Measurements from ENCODE around the gene TP53TG5. TPM values are rescaled to one million over a fixed set of nuclear protein-coding genes. Genes with fewer than 3 reads are reported as not detected.
A peak's percentile ranks its signal among the peaks of the same experiment; 100 is the strongest.

Gene TP53TG5
- total RNA-seq, 4 donors from 2014 or later: not detected

GRCh38 chr20:45323731-45324130 lies 54.4 kb downstream of the TP53TG5 start:
- DNase-seq (peak; percentile 63 to 68), ATAC-seq (peak; percentile 75 to 89)
- intact Hi-C loops (cut with DNase I; ENCODE audit: low total_unique reads): loop anchor here (1.0 to 2.0 kb wide), 7 partner anchors 17 to 114 kb away; partner anchors contain the start of genes PIGT and SYS1
- Histone ChIP-seq H3K9me3 (no peaks in the 10 kb centered on the region), H3K4me1 (no peaks in the 10 kb centered on the region), H3K4me3 (no peak overlapping the region), H3K36me3 (peaks cover 0 to 30% of the 10 kb centered on the region in 2 donors), H3K27me3 (no peaks in the 10 kb centered on the region), H3K27ac (peak overlapping the region; percentile 90 to 100 (median 92))
- in situ Hi-C loops (cut with MboI; ENCODE audit: low sequenced_read_pairs in 4 of 4): loop anchor here in 2 of 4 donors (5.0 kb wide), 3 partner anchors 49 to 449 kb away; no protein-coding TSS in a partner anchor
- TF ChIP-seq POLR2A (IDR thresholded peaks at IDR 0.05) (peak in 1 of 2 donors; percentile 70), CTCF (IDR thresholded peaks at IDR 0.05 in 4 of 5, conservative IDR thresholded peaks at IDR 0.05 in 1 of 5) (no peak)

- no peaks in the 10 kb centered on the region for H3K27me3 ChIP-seq
- peaks cover 0 to 23% of the 10 kb centered on the region in 2 donors for H3K36me3 ChIP-seq
- H3K4me3 ChIP-seq: no peak overlapping the region
- peak overlapping the region; percentile 90 to 100 (median 92) for H3K27ac ChIP-seq
- no peaks in the 10 kb centered on the region for H3K4me1 ChIP-seq
- intact Hi-C loops (cut with DNase I; ENCODE audit: low total_unique reads): loop anchor here (1.0 to 2.0 kb wide), 6 partner anchors 35 to 114 kb away; partner anchors contain the start of genes PIGT and SYS1
- in situ Hi-C loops (cut with MboI; ENCODE audit: low sequenced_read_pairs in 4 of 4): loop anchor here in 2 of 4 donors (5.0 kb wide), 3 partner anchors 49 to 449 kb away; no protein-coding TSS in a partner anchor
- peak; percentile 95 to 98 for DNase-seq
- TF ChIP-seq CTCF (IDR thresholded peaks at IDR 0.05 in 4 of 5, conservative IDR thresholded peaks at IDR 0.05 in 1 of 5) (peak; percentile 53 to 69 (median 60)), POLR2A (IDR thresholded peaks at IDR 0.05) (no peak)
- ATAC-seq: peak; percentile 84 to 89
- H3K9me3 ChIP-seq: no peaks in the 10 kb centered on the region
Observed at GRCh38 chr20:45322952-45323383, 55.2 kb downstream of the TP53TG5 start.

Small RNA genes within 50 kb of the gene (microRNA-seq; reads per million reads assigned to microRNA genes)
- gene MIR6812 (ENCODE audit: borderline replicate concordance in 2 of 2): 0 reads per million in 2 donors

Other genes with a start within 250 kb of the TP53TG5 start
- gene PI3, start 203.4 kb downstream of the TP53TG5 start, total RNA-seq: 1 to 10 TPM in 1 of 4 donors, not detected in 3; 1.4 TPM
- gene SEMG1, start 171.3 kb downstream of the TP53TG5 start, total RNA-seq: not detected
- gene SEMG2, start 157.0 kb downstream of the TP53TG5 start, total RNA-seq: not detected
- 1,000 to 10,000 TPM in 1 of 4 donors, 100 to 1,000 TPM in 3; 194 to 1,792 (median 504) TPM for gene SLPI, start 123.8 kb downstream of the TP53TG5 start, total RNA-seq
- gene RBPJL, start 71.5 kb downstream of the TP53TG5 start, total RNA-seq: not detected
- gene MATN4, start 70.0 kb downstream of the TP53TG5 start, total RNA-seq: not detected
- gene SDC4, start 29.9 kb downstream of the TP53TG5 start, total RNA-seq: 100 to 1,000 TPM in 2 of 4 donors, 10 to 100 TPM in 2; 50.4 to 168 (median 97.8) TPM
- gene SYS1, start 15.2 kb downstream of the TP53TG5 start, total RNA-seq: 10 to 100 TPM; 34.0 to 59.5 (median 43.7) TPM
- gene DBNDD2, start 30.0 kb upstream of the TP53TG5 start, total RNA-seq: 100 to 1,000 TPM in 3 of 4 donors, 10 to 100 TPM in 1; 99.5 to 155 (median 121) TPM
- gene PIGT, start 37.8 kb upstream of the TP53TG5 start, total RNA-seq: 100 to 1,000 TPM in 1 of 4 donors, 10 to 100 TPM in 3; 45.9 to 118 (median 94.2) TPM
- not detected for gene WFDC2, start 91.4 kb upstream of the TP53TG5 start, total RNA-seq
- not detected for gene SPINT3, start 137.3 kb upstream of the TP53TG5 start, total RNA-seq
- gene WFDC6, start 161.2 kb upstream of the TP53TG5 start, total RNA-seq: not detected
- not detected for gene EPPIN, start 169.1 kb upstream of the TP53TG5 start, total RNA-seq
- gene WFDC8, start 201.0 kb upstream of the TP53TG5 start, total RNA-seq: not detected

Data from gastrocnemius medialis (tissue), 4 donors.